K562 (cell line): ENCODE measurements around the gene SYNCRIP. TPM values are rescaled to one million over a fixed set of nuclear protein-coding genes. Genes with fewer than 3 reads are reported as not detected.

Source experiments
- ATAC-seq: fragments of 200-7000 bp; cut with Tn5 transposase; 3 replicates; pipeline ENCODE4 v1.9.1; 2020; ENCODE audit warnings: moderate library complexity
- BruUV-seq: library from RNA; stranded (reverse); fragments of 400-500 nt; replicated peaks from 2 replicates; lab custom pipeline; 2021; lab: Mats Ljungman, UMichigan
- CTCF ChIA-PET: fragments of 300-600 bp; formaldehyde crosslinking; extraction: SDS; loops from one replicate; lab custom pipeline; 2021; ENCODE audit warnings: low intra/inter-chr PET ratio; lab: Yijun Ruan, JAX
- POLR2A ChIA-PET: fragments of 300-600, 350-650 bp; sonication (Branson Sonifier 250); formaldehyde crosslinking; extraction: SDS; loops from one replicate; lab custom pipeline; 2021; ENCODE audit warnings: antibody characterized with exemption, inconsistent platforms; lab: Yijun Ruan, JAX
- DNase-seq, 4 experiments: peaks; one replicate each; pipeline versions ENCODE4 v3.0.0 to v3.0.0-alpha.2; 2011 to 2018; ENCODE audit warnings: low spot score in 3 of 4, mixed read lengths in 3 of 4; ENCODE audit errors: extremely low read depth in 1 of 4
- FAIRE-seq: peaks from 2 replicates; lab custom pipeline; 2011; peaks lifted over from hg19 to GRCh38; lab: Jason Lieb, UNC
- H2AFZ ChIP-seq: 2 replicates; pipeline ENCODE4 v1.6.0; 2011; ENCODE audit warnings: low read depth, low read length, control low read depth, inconsistent platforms
- H3K27ac ChIP-seq: fragments of 200-600 bp; 3 replicates; pipeline ENCODE4 v1.8.0; 2011; ENCODE audit warnings: low read depth, mild to moderate bottlenecking, control low read depth, inconsistent platforms, low read length, moderate library complexity, mixed read lengths; ENCODE audit errors: extremely low read depth
- H3K27me3 ChIP-seq, 2 experiments: fragments of 300-600 bp in 1 of 2; 2 replicates in 1 of 2; 3 replicates in 1 of 2; pipeline versions ENCODE4 v1.6.0 to v1.8.0; 2011; ENCODE audit warnings: inconsistent platforms in 2 of 2, low read length in 2 of 2, mild to moderate bottlenecking in 1 of 2, mixed read lengths in 1 of 2, moderate library complexity in 1 of 2; ENCODE audit not compliant: control insufficient read depth in 2 of 2, insufficient read depth in 2 of 2
- H3K36me3 ChIP-seq: fragments of 300-600 bp; 3 replicates; pipeline ENCODE4 v1.8.0; 2011; ENCODE audit warnings: mild to moderate bottlenecking, low read length, inconsistent platforms; ENCODE audit not compliant: control insufficient read depth, insufficient read depth
- H3K4me1 ChIP-seq, 2 experiments: fragments of 200-600 bp in 1 of 2; replicated peaks in 1 of 2; 2 replicates in 1 of 2; 3 replicates in 1 of 2; pipeline versions ENCODE4 v1.5.1 to v1.8.0; 2011; ENCODE audit warnings: inconsistent platforms in 2 of 2, low read length in 2 of 2, mild to moderate bottlenecking in 1 of 2, mixed read lengths in 1 of 2, moderate library complexity in 1 of 2; ENCODE audit not compliant: control insufficient read depth in 2 of 2, insufficient read depth in 2 of 2
- H3K4me2 ChIP-seq: 2 replicates; pipeline ENCODE4 v1.6.1; 2011; ENCODE audit warnings: low read length, control low read depth, inconsistent platforms, mixed read lengths; ENCODE audit not compliant: insufficient read depth
- H3K4me3 ChIP-seq: fragments of 200-600 bp; sonication (generic), shearing (Covaris generic); 2 replicates; pipeline ENCODE4 v1.5.1; 2016; ENCODE audit warnings: control low read depth, inconsistent platforms
- H3K79me2 ChIP-seq: fragments of 200-600 bp; 3 replicates; pipeline ENCODE4 v1.8.0; 2011; ENCODE audit warnings: low read length, inconsistent platforms; ENCODE audit not compliant: control insufficient read depth, insufficient read depth
- H3K9ac ChIP-seq, 2 experiments: 2 replicates each; pipeline versions ENCODE4 v1.6.0 to v1.6.1; 2011; ENCODE audit warnings: low read depth in 2 of 2, low read length in 2 of 2, control low read depth in 1 of 2, inconsistent platforms in 1 of 2, mild to moderate bottlenecking in 1 of 2, mixed read lengths in 1 of 2; ENCODE audit not compliant: insufficient read depth in 1 of 2
- H3K9me1 ChIP-seq: one replicate; pipeline ENCODE4 v1.6.0; 2011; ENCODE audit warnings: inconsistent platforms, mild to moderate bottlenecking, low read length, moderate library complexity; ENCODE audit not compliant: control insufficient read depth, insufficient read depth
- H3K9me3 ChIP-seq: replicated peaks from 2 replicates; pipeline ENCODE4 v1.5.1; 2011; ENCODE audit warnings: low read depth, low read length, inconsistent platforms; ENCODE audit not compliant: control insufficient read depth, insufficient read depth
- H4K20me1 ChIP-seq: replicated peaks from 2 replicates; pipeline ENCODE4 v1.6.1; 2011; ENCODE audit warnings: low read length, inconsistent platforms, mixed read lengths; ENCODE audit not compliant: control insufficient read depth, insufficient read depth
- ARNT ChIP-seq, 2 experiments: fragments of 450-650 bp; IDR thresholded peaks; 2 replicates each; pipeline ENCODE4 v1.6.1; 2016; ENCODE audit warnings: mild to moderate bottlenecking in 1 of 2
- BCOR ChIP-seq: fragments of 450-650 bp; IDR thresholded peaks from 2 replicates; pipeline ENCODE4 v1.6.1; 2016
- CC2D1A ChIP-seq: fragments of 450-650 bp; IDR thresholded peaks from 2 replicates; pipeline ENCODE4 v1.6.1; 2017; ENCODE audit warnings: mild to moderate bottlenecking
- CHD1 ChIP-seq: fragments of 200-600 bp; sonication (generic); IDR thresholded peaks from one replicate; pipeline ENCODE4 v1.6.1; 2012; ENCODE audit warnings: mild to moderate bottlenecking, moderate library complexity, low read length, inconsistent platforms
- GATAD2B ChIP-seq: fragments of 450-650 bp; IDR thresholded peaks from 2 replicates; pipeline ENCODE4 v1.6.1; 2017; ENCODE audit warnings: mild to moderate bottlenecking, borderline replicate concordance
- GTF2E2 ChIP-seq: fragments of 200-800 bp; sonication (Bioruptor generic); IDR thresholded peaks from 2 replicates; pipeline ENCODE4 v1.6.1; 2016; ENCODE audit warnings: missing genetic modification characterization, missing compliant biosample characterization
- GTF2F1 ChIP-seq: IDR thresholded peaks from 2 replicates; pipeline ENCODE4 v1.6.1; 2011; ENCODE audit warnings: low read depth, low read length, improper control_type of control experiment
- KDM1A ChIP-seq, 2 experiments: fragments of 450-650 bp; IDR thresholded peaks; 2 replicates each; pipeline ENCODE4 v1.6.1; 2016; ENCODE audit warnings: mild to moderate bottlenecking in 2 of 2
- KLF16 ChIP-seq: IDR thresholded peaks from 2 replicates; pipeline ENCODE4 v1.6.1; 2016; ENCODE audit warnings: antibody characterized with exemption
- MEIS2 ChIP-seq: fragments of 450-650 bp; IDR thresholded peaks from 2 replicates; pipeline ENCODE4 v1.6.1; 2014; ENCODE audit warnings: mild to moderate bottlenecking; ENCODE audit not compliant: partially characterized antibody
- NONO ChIP-seq, 2 experiments: fragments of 200-400 bp in 1 of 2; fragments of 450-650 bp in 1 of 2; formaldehyde crosslinking in 1 of 2; IDR thresholded peaks; 2 replicates each; pipeline ENCODE4 v1.6.1; 2017; ENCODE audit warnings: low read depth in 2 of 2, mild to moderate bottlenecking in 2 of 2, moderate library complexity in 2 of 2, low read length in 1 of 2
- RBM25 ChIP-seq: fragments of 200-400 bp; formaldehyde crosslinking; IDR thresholded peaks from 2 replicates; pipeline ENCODE4 v1.6.1; 2018; ENCODE audit warnings: low read length, low read depth, moderate library complexity; ENCODE audit not compliant: severe bottlenecking
- RCOR1 ChIP-seq, 2 experiments: IDR thresholded peaks; 2 replicates each; pipeline ENCODE4 v1.6.1; 2012; ENCODE audit warnings: low read depth in 2 of 2, low read length in 2 of 2, borderline replicate concordance in 1 of 2, improper control_type of control experiment in 1 of 2
- RFX5 ChIP-seq: IDR thresholded peaks from 2 replicates; pipeline ENCODE4 v1.6.1; 2011; ENCODE audit warnings: low read depth, mild to moderate bottlenecking, improper control_type of control experiment, low read length
- SMARCA5 ChIP-seq: fragments of 450-650 bp; IDR thresholded peaks from 2 replicates; pipeline ENCODE4 v1.6.1; 2016
- SRSF1 ChIP-seq: fragments of 200-400 bp; formaldehyde crosslinking; IDR thresholded peaks from 2 replicates; pipeline ENCODE4 v1.6.1; 2017; ENCODE audit warnings: mild to moderate bottlenecking, low read depth, low read length, moderate library complexity
- TBL1XR1 ChIP-seq, 2 experiments: IDR thresholded peaks; 2 replicates each; pipeline ENCODE4 v1.6.1; 2012; ENCODE audit warnings: improper control_type of control experiment in 2 of 2, low read length in 2 of 2, mild to moderate bottlenecking in 1 of 2
- ZFP36 ChIP-seq: fragments of 150-350 bp; IDR thresholded peaks from 2 replicates; pipeline ENCODE4 v1.6.1; 2018; ENCODE audit warnings: low read length, low read depth; ENCODE audit not compliant: partially characterized antibody
- ZNF24 ChIP-seq: fragments of 450-650 bp; IDR thresholded peaks from 2 replicates; pipeline ENCODE4 v1.6.1; 2016
- WGBS: fragments of 100-300 bp; shearing (Covaris generic); methylation state at CpG from one replicate; pipeline ENCODE4 v1.1.6; 2016; ENCODE audit warnings: low coverage, mixed read lengths; ENCODE audit not compliant: insufficient coverage; ENCODE audit errors: missing lambda C conversion rate; 5-methylcytosine and 5-hydroxymethylcytosine counted together
- in situ Hi-C: fragments of 300-500 bp; cut with MboI; formaldehyde crosslinking; loops from 4 replicates; pipeline ENCODE4 v1.15.0; 2018; ENCODE audit warnings: inconsistent platforms, mixed read lengths
- intact Hi-C: fragments of 100-400 bp; cut with micrococcal nuclease; formaldehyde crosslinking; loops from 2 replicates; pipeline ENCODE4 v1.14.2; 2022
- polyA plus RNA-seq, 8 experiments: library from polyadenylated mRNA; depleted of rRNA in 4 of 8; stranded (reverse) in 5 of 8; unstranded in 3 of 8; fragments of >200 nt; fragmentation: Nextera tagmentation in 2 of 8; fragmentation: Illumina TruSeq in 1 of 8; extraction: Ambion mirVana in 2 of 8; extraction: Trizol in 1 of 8; gene quantifications; 2 replicates each; pipeline versions ENCODE4 v1.2.1 to v1.2.3, GENCODE V29; 2011 to 2014; ENCODE audit warnings: inconsistent platforms in 1 of 8, missing spikeins in 1 of 8
- total RNA-seq, 7 experiments: library from RNA; depleted of rRNA in 6 of 7; stranded (reverse); fragments of >200 nt in 6 of 7; fragmentation: Illumina TruSeq in 2 of 7; extraction: Trizol in 2 of 7; gene quantifications; 2 replicates each; pipeline versions ENCODE4 v1.2.1 to v1.2.3, GENCODE V29; 2011 to 2021; ENCODE audit warnings: low replicate concordance in 1 of 7
- TF ChIP-seq, protein P1 (sequence below): IDR thresholded peaks from 2 replicates; pipeline ENCODE4 v1.6.1; 2012; ENCODE audit warnings: low read depth, low read length, improper control_type of control experiment, borderline replicate concordance

SYNCRIP gene
- total and polyA plus RNA-seq, 9 of the 15 experiments (the other 6 are each of a cell fraction or from before 2014, with no cell fraction given), result 46.5 to 295 (median 140) TPM

DNA sequence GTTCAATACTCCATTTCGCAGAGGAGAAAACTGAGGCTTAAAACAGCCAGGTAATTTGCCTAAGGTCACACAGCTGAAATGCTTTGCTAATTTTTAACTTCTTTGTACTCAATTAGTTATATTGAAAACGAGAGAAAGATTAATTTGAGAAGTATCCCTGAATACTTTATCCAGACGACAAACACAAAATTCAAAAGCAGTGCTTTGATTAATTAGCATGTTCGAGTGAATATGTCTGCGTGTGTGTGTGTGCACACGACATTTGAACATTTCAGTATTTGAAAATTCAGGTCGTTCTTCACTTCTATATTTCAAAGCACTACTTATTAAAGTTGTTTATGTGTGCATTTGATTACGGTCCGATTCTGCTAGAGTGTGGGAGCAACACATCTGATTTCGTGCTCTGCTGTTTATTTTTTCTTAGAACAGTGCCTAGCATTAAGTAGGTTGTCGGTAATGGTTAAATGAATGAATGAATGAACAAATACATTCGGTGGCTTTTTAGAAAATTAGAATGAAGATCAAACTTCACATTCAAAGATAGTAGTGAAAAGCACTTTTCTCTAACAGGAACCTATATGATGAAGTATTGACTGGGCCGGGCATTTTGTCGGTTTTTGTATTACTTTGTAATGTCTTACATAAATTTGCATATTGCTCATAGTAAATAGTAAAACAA, 36.9 kb upstream of the SYNCRIP start:
- H4K20me1 ChIP-seq, result peaks cover 37% of the 10 kb centered on the region
- H3K79me2 ChIP-seq, result peaks cover 67% of the 10 kb centered on the region
- WGBS, result under 1% methylated on average over 14 of the region's 14 CpGs
- ATAC-seq, result no peak
- H3K4me2 ChIP-seq, result peak overlapping the region; percentile 89
- in situ Hi-C loops, result loop anchor here (5.0 kb wide), 1 partner anchor 37 kb away; the partner anchor contains the start of gene SYNCRIP
- no peaks in the 10 kb centered on the region for H3K9me3 ChIP-seq
- H3K4me1 ChIP-seq, result peaks cover 5 to 12% of the 10 kb centered on the region in 2 experiments; a peak in 4 of 5 replicates
- peak in 1 of 4 experiments; percentile 21 for DNase-seq
- H3K4me3 ChIP-seq, result peak overlapping the region; percentile 63
- H3K27ac ChIP-seq, result peak overlapping the region; percentile 90
- TSS peak; percentile 81 for BruUV-seq
- peaks cover 35% of the 10 kb centered on the region for H3K36me3 ChIP-seq
- CTCF ChIA-PET, result no interaction called here
- no peaks in the 10 kb centered on the region for H3K27me3 ChIP-seq
- peak overlapping the region; percentile 84 for H2AFZ ChIP-seq
- POLR2A ChIA-PET, result interaction anchor here (0.8 to 8.4 kb wide), 25 partner anchors 9 to 1023 kb away, joined by 3 to 188 read pairs (median 8); partner anchors contain the start of genes SNX14 and SYNCRIP
- H3K9me1 ChIP-seq, result no peaks in the 10 kb centered on the region
- intact Hi-C loops, result loop anchor here (5.0 kb wide), 1 partner anchor 87 kb away; the partner anchor contains the start of gene SNX14
- no peak for FAIRE-seq
- H3K9ac ChIP-seq, result peak overlapping the region; percentile 93 to 96
- TF ChIP-seq TBL1XR1 (IDR thresholded peaks at IDR 0.05; ENCODE audit: low read length in 2 of 2) (no peak), ZNF24 (peak; percentile 88), CHD1 (peak; percentile 12), BCOR (peak; percentile 93), ZFP36 (peak; percentile 73), SMARCA5 (peak; percentile 89; the same call in 1 of the 2 replicates), GTF2E2 (0 out of 2 replicates have a peak, but pooled peaks have one; percentile 3), CC2D1A (0 out of 2 replicates have a peak, but pooled peaks have one; percentile 39), GATAD2B (0 out of 2 replicates have a peak, but pooled peaks have one; percentile 5), ARNT (IDR thresholded peaks at IDR 0.05) (0 out of 4 replicates have a peak, but pooled peaks of 1 of the 2 experiments have one; percentile 45), NONO (IDR thresholded peaks at IDR 0.05; ENCODE audit: low read depth in 2 of 2, low read length in 1 of 2) (no peak), RFX5 (no peak), RBM25 (peak; percentile 91), KLF16 (0 out of 2 replicates have a peak, but pooled peaks have one; percentile 9), GTF2F1 (no peak), RCOR1 (IDR thresholded peaks at IDR 0.05; ENCODE audit: borderline replicate concordance in 1 of 2, low read depth in 2 of 2, low read length in 2 of 2) (peak in 1 of 2 experiments; percentile 82; a peak in 2 of 4 replicates), KDM1A (IDR thresholded peaks at IDR 0.05) (peak; percentile 81 to 83), MEIS2 (peak; percentile 1), SRSF1 (no peak)
- TF ChIP-seq, protein P1, sequence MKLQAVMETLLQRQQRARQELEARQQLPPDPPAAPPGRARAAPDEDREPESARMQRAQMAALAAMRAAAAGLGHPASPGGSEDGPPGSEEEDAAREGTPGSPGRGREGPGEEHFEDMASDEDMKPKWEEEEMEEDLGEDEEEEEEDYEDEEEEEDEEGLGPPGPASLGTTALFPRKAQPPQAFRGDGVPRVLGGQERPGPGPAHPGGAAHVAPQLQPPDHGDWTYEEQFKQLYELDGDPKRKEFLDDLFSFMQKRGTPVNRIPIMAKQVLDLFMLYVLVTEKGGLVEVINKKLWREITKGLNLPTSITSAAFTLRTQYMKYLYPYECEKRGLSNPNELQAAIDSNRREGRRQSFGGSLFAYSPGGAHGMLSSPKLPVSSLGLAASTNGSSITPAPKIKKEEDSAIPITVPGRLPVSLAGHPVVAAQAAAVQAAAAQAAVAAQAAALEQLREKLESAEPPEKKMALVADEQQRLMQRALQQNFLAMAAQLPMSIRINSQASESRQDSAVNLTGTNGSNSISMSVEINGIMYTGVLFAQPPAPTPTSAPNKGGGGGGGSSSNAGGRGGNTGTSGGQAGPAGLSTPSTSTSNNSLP, result 0 out of 2 replicates have a peak, but pooled peaks have one; percentile 7
